Measurements from ENCODE around the gene PERM1. TPM values are rescaled to one million over a fixed set of nuclear protein-coding genes. Genes with fewer than 3 reads are reported as not detected.
A peak's percentile ranks its signal among the peaks of the same experiment; 100 is the strongest.
"Not testable (repeated sequence)": the region's sequence is repeated elsewhere in the genome, so short reads cannot be mapped to it uniquely, and the experiment has no call there.

Gene PERM1
- polyA plus RNA-seq, 1 donor (not counting 4 experiments of a cell fraction or from before 2014, with no cell fraction given): not detected

DNA sequence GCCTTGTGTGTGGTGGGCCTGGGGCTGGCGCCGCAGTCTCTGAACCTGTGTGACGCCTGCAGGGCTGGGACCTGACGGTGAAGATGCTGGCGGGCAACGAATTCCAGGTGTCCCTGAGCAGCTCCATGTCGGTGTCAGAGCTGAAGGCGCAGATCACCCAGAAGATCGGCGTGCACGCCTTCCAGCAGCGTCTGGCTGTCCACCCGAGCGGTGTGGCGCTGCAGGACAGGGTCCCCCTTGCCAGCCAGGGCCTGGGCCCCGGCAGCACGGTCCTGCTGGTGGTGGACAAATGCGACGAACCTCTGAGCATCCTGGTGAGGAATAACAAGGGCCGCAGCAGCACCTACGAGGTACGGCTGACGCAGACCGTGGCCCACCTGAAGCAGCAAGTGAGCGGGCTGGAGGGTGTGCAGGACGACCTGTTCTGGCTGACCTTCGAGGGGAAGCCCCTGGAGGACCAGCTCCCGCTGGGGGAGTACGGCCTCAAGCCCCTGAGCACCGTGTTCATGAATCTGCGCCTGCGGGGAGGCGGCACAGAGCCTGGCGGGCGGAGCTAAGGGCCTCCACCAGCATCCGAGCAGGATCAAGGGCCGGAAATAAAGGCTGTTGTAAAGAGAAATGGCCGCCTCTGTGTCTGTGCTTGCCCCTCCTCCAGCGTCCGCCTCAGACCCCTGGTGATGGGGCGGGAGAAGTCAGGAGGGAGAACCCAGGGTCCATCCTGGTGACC, 32.2 kb upstream of the PERM1 start:
- peak overlapping the region; percentile 83 for H3K9ac ChIP-seq (ENCODE audit: control insufficient read depth, extremely low read depth, insufficient read depth, low read length)
- peak overlapping the region; percentile 0 for H2AFZ ChIP-seq (ENCODE audit: control insufficient read depth, low read length)
- peak overlapping the region; percentile 98 for H3K4me2 ChIP-seq (ENCODE audit: control insufficient read depth, extremely low read depth, insufficient read depth, low read depth, low read length)
- DNase-seq (ENCODE audit: low read depth, low spot score) (no peak), FAIRE-seq (no peak)
- H3K4me1 ChIP-seq (ENCODE audit: control insufficient read depth, extremely low read depth, insufficient read depth, low read length): peaks cover 12% of the 10 kb centered on the region
- H3K27me3 ChIP-seq (ENCODE audit: control insufficient read depth, extremely low read depth, insufficient read depth, low read length): no peaks in the 10 kb centered on the region
- H3K9me3 ChIP-seq (ENCODE audit: control insufficient read depth, low read depth, low read length): no peaks in the 10 kb centered on the region
- H4K20me1 ChIP-seq (ENCODE audit: control insufficient read depth, extremely low read depth, insufficient read depth, low read length): no peaks in the 10 kb centered on the region
- H3K9me1 ChIP-seq (ENCODE audit: control insufficient read depth, extremely low read depth, insufficient read depth, low read length): no peaks in the 10 kb centered on the region
- H3K36me3 ChIP-seq (ENCODE audit: control insufficient read depth in 2 of 2, extremely low read depth in 1 of 2, insufficient read depth in 2 of 2, low read length in 2 of 2): no peaks in the 10 kb centered on the region
- peaks cover 8% of the 10 kb centered on the region for H3K79me2 ChIP-seq (ENCODE audit: control insufficient read depth, insufficient read depth, low read length)
- TF ChIP-seq, protein P1, sequence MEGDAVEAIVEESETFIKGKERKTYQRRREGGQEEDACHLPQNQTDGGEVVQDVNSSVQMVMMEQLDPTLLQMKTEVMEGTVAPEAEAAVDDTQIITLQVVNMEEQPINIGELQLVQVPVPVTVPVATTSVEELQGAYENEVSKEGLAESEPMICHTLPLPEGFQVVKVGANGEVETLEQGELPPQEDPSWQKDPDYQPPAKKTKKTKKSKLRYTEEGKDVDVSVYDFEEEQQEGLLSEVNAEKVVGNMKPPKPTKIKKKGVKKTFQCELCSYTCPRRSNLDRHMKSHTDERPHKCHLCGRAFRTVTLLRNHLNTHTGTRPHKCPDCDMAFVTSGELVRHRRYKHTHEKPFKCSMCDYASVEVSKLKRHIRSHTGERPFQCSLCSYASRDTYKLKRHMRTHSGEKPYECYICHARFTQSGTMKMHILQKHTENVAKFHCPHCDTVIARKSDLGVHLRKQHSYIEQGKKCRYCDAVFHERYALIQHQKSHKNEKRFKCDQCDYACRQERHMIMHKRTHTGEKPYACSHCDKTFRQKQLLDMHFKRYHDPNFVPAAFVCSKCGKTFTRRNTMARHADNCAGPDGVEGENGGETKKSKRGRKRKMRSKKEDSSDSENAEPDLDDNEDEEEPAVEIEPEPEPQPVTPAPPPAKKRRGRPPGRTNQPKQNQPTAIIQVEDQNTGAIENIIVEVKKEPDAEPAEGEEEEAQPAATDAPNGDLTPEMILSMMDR (optimal IDR thresholded peaks at IDR 0.05 in 1 of 3, IDR thresholded peaks at IDR 0.05 in 1 of 3, conservative IDR thresholded peaks at IDR 0.05 in 1 of 3; ENCODE audit: extremely low read depth in 1 of 3, insufficient read depth in 2 of 3, low read length in 3 of 3): no peak
- no peak for TF ChIP-seq EZH2 (IDR thresholded peaks at IDR 0.05; ENCODE audit: low read length)
- dilution Hi-C loops (cut with MboI; ENCODE audit: extremely low pct_ligation_motif_present, low sequenced_read_pairs): no loop called here
- peak overlapping the region; percentile 66 to 91 (median 71) for H3K4me3 ChIP-seq (ENCODE audit: control insufficient read depth in 2 of 3, extremely low read depth in 1 of 3, insufficient read depth in 2 of 3, low read depth in 1 of 3, low read length in 3 of 3)
- H3K27ac ChIP-seq (ENCODE audit: control insufficient read depth, insufficient read depth, low read length): peak overlapping the region; percentile 85

GRCh38 chr1:1013105-1013921, 31.4 kb upstream of the PERM1 start, which contains the start of gene ISG15:
ISG15 (plus strand) TSS chr1:1013497; CDS start chr1:1013574, 77 bp downstream.
- Histone ChIP-seq H4K20me1 (ENCODE audit: control insufficient read depth, extremely low read depth, insufficient read depth, low read length) (no peaks in the 10 kb centered on the region), H3K4me1 (ENCODE audit: control insufficient read depth, extremely low read depth, insufficient read depth, low read length) (peaks cover 12% of the 10 kb centered on the region), H3K27me3 (ENCODE audit: control insufficient read depth, extremely low read depth, insufficient read depth, low read length) (no peaks in the 10 kb centered on the region), H3K9me1 (ENCODE audit: control insufficient read depth, extremely low read depth, insufficient read depth, low read length) (no peaks in the 10 kb centered on the region), H3K27ac (ENCODE audit: control insufficient read depth, insufficient read depth, low read length) (peak within 1 kb of the TSS; percentile 85), H3K4me3 (ENCODE audit: control insufficient read depth in 2 of 3, extremely low read depth in 1 of 3, insufficient read depth in 2 of 3, low read depth in 1 of 3, low read length in 3 of 3) (peak within 1 kb of the TSS; percentile 66 to 91 (median 71)), H2AFZ (ENCODE audit: control insufficient read depth, low read length) (peak within 1 kb of the TSS; percentile 77), H3K36me3 (ENCODE audit: control insufficient read depth in 2 of 2, extremely low read depth in 1 of 2, insufficient read depth in 2 of 2, low read length in 2 of 2) (no peaks in the 10 kb centered on the region), H3K4me2 (ENCODE audit: control insufficient read depth, extremely low read depth, insufficient read depth, low read depth, low read length) (peak within 1 kb of the TSS; percentile 98), H3K9me3 (ENCODE audit: control insufficient read depth, low read depth, low read length) (no peaks in the 10 kb centered on the region), H3K9ac (ENCODE audit: control insufficient read depth, extremely low read depth, insufficient read depth, low read length) (peak within 1 kb of the TSS; percentile 83), H3K79me2 (ENCODE audit: control insufficient read depth, insufficient read depth, low read length) (peaks cover 8% of the 10 kb centered on the region)
- DNase-seq (ENCODE audit: low read depth, low spot score) (no peak), FAIRE-seq (no peak)
- dilution Hi-C loops (cut with MboI; ENCODE audit: extremely low pct_ligation_motif_present, low sequenced_read_pairs): no loop called here
- TF ChIP-seq EZH2 (IDR thresholded peaks at IDR 0.05; ENCODE audit: low read length): no peak
- TF ChIP-seq, protein P1 (optimal IDR thresholded peaks at IDR 0.05 in 1 of 3, IDR thresholded peaks at IDR 0.05 in 1 of 3, conservative IDR thresholded peaks at IDR 0.05 in 1 of 3; ENCODE audit: extremely low read depth in 1 of 3, insufficient read depth in 2 of 3, low read length in 3 of 3): no peak

DNA sequence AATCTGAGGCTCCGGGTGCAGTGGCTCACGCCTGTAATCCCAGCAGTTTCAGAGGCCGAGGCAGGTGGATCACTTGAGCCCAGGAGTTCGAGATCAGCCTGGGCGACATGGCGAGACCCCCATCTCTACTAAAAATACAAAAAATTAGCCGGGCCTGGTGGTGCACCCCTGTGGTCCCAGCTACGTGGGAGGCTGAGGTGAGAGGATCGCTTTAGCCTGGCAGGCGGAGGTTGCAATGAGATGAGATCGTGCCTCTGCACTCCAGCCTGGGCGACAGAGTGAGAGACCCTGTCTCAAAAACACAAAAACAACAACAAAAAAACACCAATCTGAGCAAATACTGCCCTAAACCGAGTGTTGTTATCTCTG, 30.8 kb upstream of the PERM1 start:
- dilution Hi-C loops (cut with MboI; ENCODE audit: extremely low pct_ligation_motif_present, low sequenced_read_pairs); FAIRE-seq; H3K79me2 ChIP-seq (ENCODE audit: control insufficient read depth, insufficient read depth, low read length); H3K9me1 ChIP-seq (ENCODE audit: control insufficient read depth, extremely low read depth, insufficient read depth, low read length); H3K9me3 ChIP-seq (ENCODE audit: control insufficient read depth, low read depth, low read length); DNase-seq (ENCODE audit: low read depth, low spot score); H4K20me1 ChIP-seq (ENCODE audit: control insufficient read depth, extremely low read depth, insufficient read depth, low read length); H3K27me3 ChIP-seq (ENCODE audit: control insufficient read depth, extremely low read depth, insufficient read depth, low read length); H3K36me3 ChIP-seq (ENCODE audit: control insufficient read depth in 2 of 2, extremely low read depth in 1 of 2, insufficient read depth in 2 of 2, low read length in 2 of 2): not testable (repeated sequence)
- peak overlapping the region; percentile 98 for H3K4me2 ChIP-seq (ENCODE audit: control insufficient read depth, extremely low read depth, insufficient read depth, low read depth, low read length)
- H3K27ac ChIP-seq (ENCODE audit: control insufficient read depth, insufficient read depth, low read length): peak overlapping the region; percentile 85
- H2AFZ ChIP-seq (ENCODE audit: control insufficient read depth, low read length): peak overlapping the region; percentile 72
- H3K9ac ChIP-seq (ENCODE audit: control insufficient read depth, extremely low read depth, insufficient read depth, low read length): peak overlapping the region; percentile 83
- H3K4me1 ChIP-seq (ENCODE audit: control insufficient read depth, extremely low read depth, insufficient read depth, low read length): peaks cover 12% of the 10 kb centered on the region
- peak overlapping the region; percentile 66 to 91 (median 71) for H3K4me3 ChIP-seq (ENCODE audit: control insufficient read depth in 2 of 3, extremely low read depth in 1 of 3, insufficient read depth in 2 of 3, low read depth in 1 of 3, low read length in 3 of 3)

Measured in keratinocyte (primary cell).